Mammary microvascular endothelial cell (primary cell): ENCODE data around the gene APEX1. TPM values are rescaled to one million over a fixed set of nuclear protein-coding genes. Genes with fewer than 3 reads are reported as not detected.

Experiments
- total RNA-seq: library from RNA; depleted of rRNA; stranded (reverse); fragments of >200 nt; gene quantifications from 2 replicates; pipeline ENCODE4 v1.2.3, GENCODE V29; 2015

Gene APEX1
- total RNA-seq = 157 and 174 TPM in 2 replicates

DNA sequence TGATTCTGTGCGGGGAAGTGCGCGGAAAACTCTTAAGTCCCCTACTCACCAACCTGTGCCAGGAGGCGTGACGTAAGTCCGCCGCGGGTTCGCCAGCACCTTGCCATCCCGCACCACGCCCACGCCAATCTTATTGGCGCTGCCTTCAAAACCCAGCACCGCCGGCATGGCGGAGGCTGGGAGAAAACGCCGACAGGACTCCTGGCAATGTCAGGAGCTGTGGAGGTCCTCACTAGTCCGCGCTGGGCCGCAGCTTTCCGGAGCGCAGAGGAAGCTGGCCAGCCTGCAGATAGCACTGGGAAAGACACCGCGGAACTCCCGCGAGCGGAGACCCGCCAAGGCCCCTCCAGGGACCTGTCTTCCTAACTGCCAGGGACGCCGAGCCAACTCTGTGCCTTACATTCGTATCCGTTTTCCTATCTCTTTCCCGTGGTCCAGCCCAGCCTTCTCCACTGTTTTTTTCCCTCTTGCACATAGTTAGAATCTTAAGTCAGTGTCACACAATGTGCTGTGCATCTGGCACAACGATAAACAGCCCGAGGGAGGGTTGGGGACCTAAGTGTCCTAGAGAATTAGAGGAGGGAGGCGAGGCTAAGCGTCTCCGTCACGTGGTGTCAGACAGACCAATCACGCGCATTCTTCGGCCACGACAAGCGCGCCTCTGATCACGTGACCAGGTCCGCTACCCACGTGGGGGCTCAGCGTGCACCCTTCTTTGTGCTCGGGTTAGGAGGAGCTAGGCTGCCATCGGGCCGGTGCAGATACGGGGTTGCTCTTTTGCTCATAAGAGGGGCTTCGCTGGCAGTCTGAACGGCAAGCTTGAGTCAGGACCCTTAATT, at the start of gene APEX1, which contains the start of gene OSGEP:
Gene APEX1, plus strand, starts transcription at position 711 of the 839 bp plus-strand sequence. CDS start 420 bp downstream, outside the sequence.
Gene OSGEP, minus strand, starts transcription at position 297 of the 839 bp plus-strand sequence. Its CDS starts 129 bp downstream, at position 168.

DNA sequence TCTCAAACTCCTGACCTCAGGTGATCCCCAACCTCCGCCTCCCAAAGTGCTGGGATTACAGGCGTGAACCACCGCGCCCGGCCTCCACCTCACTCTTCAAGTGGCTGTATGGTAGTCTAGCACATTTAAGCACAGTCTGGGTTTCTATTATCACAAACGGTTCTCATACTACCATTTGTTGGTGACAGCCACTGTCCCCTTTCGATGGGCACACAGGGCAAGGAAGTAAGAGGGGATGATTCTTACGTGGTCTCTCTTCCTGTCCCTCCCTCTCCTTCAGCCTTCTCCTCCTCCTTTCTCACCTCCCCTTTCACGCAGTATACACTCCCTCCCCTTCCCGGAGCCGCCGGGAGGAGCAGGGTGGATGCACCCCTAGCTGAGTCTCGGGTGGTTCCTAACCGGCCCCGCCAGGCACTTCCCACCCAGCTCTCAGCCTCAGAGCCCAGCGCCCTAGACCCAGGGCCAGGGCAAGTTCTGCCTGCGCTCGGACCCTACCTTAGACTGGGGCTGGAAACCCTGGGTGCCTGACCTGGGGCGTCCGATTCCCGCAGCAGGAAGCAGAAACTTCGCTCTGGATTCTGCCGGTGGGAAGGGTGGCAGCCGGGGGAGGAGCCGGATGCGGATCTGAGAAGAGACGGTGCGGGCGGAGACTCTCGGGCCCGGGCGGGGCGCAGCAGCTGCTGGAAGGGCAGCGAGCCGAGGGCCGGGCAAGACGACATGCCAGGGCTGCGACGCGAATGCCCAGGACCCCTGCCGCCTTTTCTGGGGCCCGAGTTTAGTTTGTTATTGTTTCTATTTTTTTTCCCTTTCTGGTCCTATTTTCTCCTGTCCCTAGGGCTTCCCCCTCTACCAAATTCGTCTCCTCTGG, 41.9 kb upstream of the APEX1 start, which contains the start of gene TEP1:
Gene TEP1, minus strand, starts transcription at position 626 of the 868 bp plus-strand sequence. CDS start 5,062 bp downstream, outside the sequence.

DNA sequence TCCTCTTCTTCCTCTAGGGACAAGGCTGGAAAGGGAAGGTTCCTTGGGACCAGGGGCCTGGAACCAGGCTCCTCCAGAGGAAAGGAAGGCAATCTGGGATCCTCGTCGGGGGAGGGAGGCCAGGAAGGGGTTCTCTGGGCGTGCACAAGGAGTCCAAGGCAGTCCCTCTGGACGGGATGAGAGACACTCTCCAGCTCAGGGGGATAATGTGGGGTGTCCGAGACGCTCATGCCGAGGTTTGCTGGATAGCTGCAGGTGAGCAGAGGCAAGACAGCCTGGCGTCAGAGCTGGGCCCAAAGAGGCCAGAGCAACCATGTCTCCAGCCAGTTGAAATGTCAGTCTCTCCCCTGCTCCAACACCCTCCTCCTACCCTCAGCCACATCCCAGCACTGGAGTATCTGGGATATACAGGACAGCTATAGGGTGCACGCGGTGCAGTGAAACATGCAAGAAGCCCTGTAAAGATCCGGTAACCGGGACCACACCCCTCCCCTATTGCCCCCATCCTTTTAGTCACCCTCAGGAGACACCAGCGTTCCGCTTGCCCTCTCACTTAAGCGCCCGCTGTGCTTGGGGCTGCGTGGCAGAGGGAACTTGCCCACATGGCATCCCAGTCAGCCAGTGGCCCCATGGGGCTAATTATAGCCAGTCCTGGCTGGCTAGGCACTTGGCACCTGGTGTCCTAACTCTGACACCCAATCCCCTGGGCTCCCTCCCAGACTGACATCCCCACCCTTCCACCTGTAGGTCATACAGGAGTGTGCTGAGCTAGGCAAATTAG, 19.3 kb upstream of the APEX1 start, which contains the start of gene KLHL33:
Gene KLHL33, minus strand, starts transcription at position 585 of the 781 bp plus-strand sequence. Its CDS starts 355 bp downstream, at position 230.

GRCh38 chr14:20461225-20462141, 6.5 kb downstream of the APEX1 start, which contains the start of gene PIP4P1:
Gene PIP4P1, minus strand, starts transcription at chr14:20461434. Its CDS starts 109 bp downstream, at chr14:20461325.

DNA sequence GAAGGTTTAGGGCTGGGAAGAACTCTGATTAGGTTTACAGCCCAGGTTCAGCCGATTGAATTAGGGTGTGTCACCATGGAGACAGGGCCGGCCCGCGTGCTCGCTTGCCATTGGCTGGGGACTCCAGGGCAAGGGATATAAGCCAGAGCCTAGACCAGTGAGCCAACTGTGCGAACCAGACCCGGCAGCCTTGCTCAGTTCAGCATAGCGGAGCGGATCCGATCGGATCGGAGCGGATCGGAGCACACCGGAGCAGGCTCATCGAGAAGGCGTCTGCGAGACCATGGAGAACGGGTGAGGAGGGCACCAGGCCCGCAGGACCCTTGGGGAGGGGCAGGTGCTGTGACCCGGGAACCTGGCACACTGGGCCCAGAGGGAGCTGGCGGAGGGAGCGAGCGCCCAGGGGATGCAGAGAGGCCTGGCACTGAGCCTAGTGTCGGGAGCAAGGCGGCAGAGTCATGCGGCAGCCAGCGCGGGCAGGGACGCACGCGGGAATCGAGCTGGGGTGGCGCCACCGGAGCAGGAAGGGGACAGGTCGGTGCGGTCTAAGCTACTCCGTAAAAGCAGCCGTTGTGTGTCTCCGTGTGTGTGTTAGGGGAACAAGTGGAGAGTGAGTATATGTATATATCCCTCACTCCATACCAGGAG, 14.3 kb downstream of the APEX1 start, which contains the start of gene PNP:
Gene PNP, plus strand, starts transcription at position 165 of the 648 bp plus-strand sequence. Its CDS starts 119 bp downstream, at position 284.

Other genes starting within 250 kb of the APEX1 start
- gene OR11H6, start 231.5 kb upstream of the APEX1 start, total RNA-seq = not detected in 2 replicates
- gene OR11H7, start 226.2 kb upstream of the APEX1 start, total RNA-seq = not detected in 2 replicates
- not detected in 2 replicates for gene OR11H4, start 215.9 kb upstream of the APEX1 start, total RNA-seq
- gene TTC5, start 149.3 kb upstream of the APEX1 start, total RNA-seq = 12.7 and 13.7 TPM in 2 replicates
- gene CCNB1IP1, start 121.9 kb upstream of the APEX1 start, total RNA-seq = 24.1 and 27.8 TPM in 2 replicates
- 15.0 and 17.6 TPM in 2 replicates for gene PARP2, start 111.6 kb upstream of the APEX1 start, total RNA-seq
- 16.3 and 20.3 TPM in 2 replicates for gene TEP1, start 41.7 kb upstream of the APEX1 start, total RNA-seq
- gene KLHL33, start 19.1 kb upstream of the APEX1 start, total RNA-seq = 0.34 TPM in 1 of 2 replicates, not detected in the other
- 44.6 and 61.5 TPM in 2 replicates for gene OSGEP, start 414 bp upstream of the APEX1 start, total RNA-seq
- 13.5 and 16.1 TPM in 2 replicates for gene PIP4P1, start 6.2 kb downstream of the APEX1 start, total RNA-seq
- gene PNP, start 14.2 kb downstream of the APEX1 start, total RNA-seq = 214 and 216 TPM in 2 replicates
- gene RNASE10, start 50.3 kb downstream of the APEX1 start, total RNA-seq = not detected in 2 replicates
- gene RNASE9, start 105.8 kb downstream of the APEX1 start, total RNA-seq = not detected in 2 replicates
- not detected in 2 replicates for gene RNASE11, start 132.8 kb downstream of the APEX1 start, total RNA-seq
- gene RNASE12, start 136.2 kb downstream of the APEX1 start, total RNA-seq = not detected in 2 replicates
- gene OR6S1, start 186.5 kb downstream of the APEX1 start, total RNA-seq = not detected in 2 replicates
- 4.2 and 9.5 TPM in 2 replicates for gene RNASE4, start 229.3 kb downstream of the APEX1 start, total RNA-seq
- 6.0 and 6.1 TPM in 2 replicates for gene ANG, start 233.5 kb downstream of the APEX1 start, total RNA-seq